ENCODE measurements around the gene CPLX1.

CPLX1 gene

GRCh38 chr4:831483-831805 lies 5.5 kb upstream of the CPLX1 start:
- DNase-seq: no peak

- DNase-seq: no peak
Measured at GRCh38 chr4:830601-831482, 4.9 kb upstream of the CPLX1 start.

GRCh38 chr4:829761-830600 lies 4.1 kb upstream of the CPLX1 start:
- DNase-seq: no peak

GRCh38 chr4:829291-829690 lies 3.4 kb upstream of the CPLX1 start:
- DNase-seq: no peak

GRCh38 chr4:828641-829271 lies 2.8 kb upstream of the CPLX1 start:
- DNase-seq: no peak

- no peak for DNase-seq
Measured at GRCh38 chr4:827209-828081, 1.5 kb upstream of the CPLX1 start.

GRCh38 chr4:826508-827208 lies 729 bp upstream of the CPLX1 start:
- no peak for DNase-seq

- no peak for DNase-seq
Measured at GRCh38 chr4:825063-825970, 612 bp downstream of the CPLX1 start.

- DNase-seq: no peak
Measured at GRCh38 chr4:824461-825062, 1.4 kb downstream of the CPLX1 start.

GRCh38 chr4:823761-824460 lies 2.0 kb downstream of the CPLX1 start:
- no peak for DNase-seq

GRCh38 chr4:823176-823760 lies 2.7 kb downstream of the CPLX1 start:
- DNase-seq: no peak

GRCh38 chr4:822361-823175 lies 3.4 kb downstream of the CPLX1 start:
- no peak for DNase-seq

GRCh38 chr4:821631-822030 lies 4.3 kb downstream of the CPLX1 start:
- DNase-seq: no peak

- no peak for DNase-seq
Measured at GRCh38 chr4:821181-821591, 4.7 kb downstream of the CPLX1 start.

GRCh38 chr4:820230-821172 lies 5.4 kb downstream of the CPLX1 start:
- DNase-seq: no peak

- DNase-seq: no peak
Measured at GRCh38 chr4:819401-820229, 6.3 kb downstream of the CPLX1 start.
